Measurements from ENCODE around the gene TBL1XR1. TPM values are rescaled to one million over a fixed set of nuclear protein-coding genes. Genes with fewer than 3 reads are reported as not detected.

The TBL1XR1 gene
- total and polyA plus RNA-seq, 2 of the 13 experiments (the other 11 are each of a cell fraction or from before 2014, with no cell fraction given) = 57.7 to 62.5 TPM

GRCh38 chr3:177211503-177212277, 14.4 kb upstream of the TBL1XR1 start:
- Histone ChIP-seq H3K4me1 (ENCODE audit: insufficient read depth, low read length) (peaks cover 62% of the 10 kb centered on the region), H4K20me1 (ENCODE audit: insufficient read depth, low read length) (no peaks in the 10 kb centered on the region), H3K9ac (ENCODE audit: insufficient read depth, low read depth, low read length) (peak overlapping the region; percentile 18; the same call in 1 of the 2 replicates), H3K4me3 (replicated peaks in 1 of 3; ENCODE audit: insufficient read depth in 1 of 3, low read depth in 2 of 3, low read length in 3 of 3) (peak overlapping the region in 1 of 3 experiments; percentile 38; a peak in 1 of 6 replicates), H3K27me3 (ENCODE audit: control insufficient read depth in 1 of 2, insufficient read depth in 2 of 2, low read length in 2 of 2) (no peaks in the 10 kb centered on the region), H3K9me3 (ENCODE audit: low read length) (no peaks in the 10 kb centered on the region), H3K4me2 (ENCODE audit: low read depth, low read length) (peak overlapping the region; percentile 69), H3K36me3 (replicated peaks in 1 of 2; ENCODE audit: control insufficient read depth in 1 of 2, insufficient read depth in 2 of 2, low read length in 2 of 2) (no peaks in the 10 kb centered on the region), H3K27ac (ENCODE audit: extremely low read length, insufficient read depth, low read length) (no peak overlapping the region), H2AFZ (ENCODE audit: low read length) (peak overlapping the region; percentile 81), H3K79me2 (ENCODE audit: insufficient read depth, low read length) (no peaks in the 10 kb centered on the region)
- no TSS peak for BruUV-seq (replicated peaks)
- ATAC-seq (peak; percentile 89), DNase-seq (ENCODE audit: low spot score) (peak; percentile 74), FAIRE-seq (peak; percentile 23)
- 7% methylated on average over 7 of the region's 7 CpGs for WGBS (ENCODE audit: low lambda C conversion rate)
- CTCF ChIA-PET (ENCODE audit: low intra/inter-chr PET ratio, low total read pairs) = no interaction called here
- intact Hi-C loops (cut with micrococcal nuclease; ENCODE audit: unreplicated experiment) = no loop called here
- POLR2A ChIA-PET = interaction anchor here (2.4 kb wide), 1 partner anchor 148 kb away, joined by 7 read pairs; no protein-coding TSS in a partner anchor
- in situ Hi-C loops (cut with HindIII; ENCODE audit: extremely low pct_ligation_motif_present, low pct_unique_long_range_greater_than_20kb) = no loop called here
- TF ChIP-seq YEATS2 (CRISPR knock-in tag; IDR thresholded peaks at IDR 0.05; ENCODE audit: borderline replicate concordance) (peak; percentile 15; the same call in 1 of the 2 replicates), MYNN (CRISPR knock-in tag; IDR thresholded peaks at IDR 0.05; ENCODE audit: low read depth) (no peak), ZSCAN22 (CRISPR knock-in tag; IDR thresholded peaks at IDR 0.05) (no peak), ZNF749 (CRISPR knock-in tag; IDR thresholded peaks at IDR 0.05; ENCODE audit: borderline replicate concordance) (no peak), NFKBIZ (CRISPR knock-in tag; IDR thresholded peaks at IDR 0.05) (no peak), CREB3 (CRISPR knock-in tag; IDR thresholded peaks at IDR 0.05) (no peak), TEAD3 (CRISPR knock-in tag; optimal IDR thresholded peaks at IDR 0.05; ENCODE audit: borderline replicate concordance) (peak; percentile 2), MXI1 (IDR thresholded peaks at IDR 0.05; ENCODE audit: borderline replicate concordance, low read depth, low read length) (peak; percentile 36; the same call in 1 of the 3 replicates), SALL1 (CRISPR knock-in tag; IDR thresholded peaks at IDR 0.05) (peak; percentile 55), FOXO4 (CRISPR knock-in tag; conservative IDR thresholded peaks at IDR 0.05) (no peak), POGZ (CRISPR knock-in tag; IDR thresholded peaks at IDR 0.05) (0 out of 2 replicates have a peak, but pooled peaks have one; percentile 12)
- TF ChIP-seq, protein P1, sequence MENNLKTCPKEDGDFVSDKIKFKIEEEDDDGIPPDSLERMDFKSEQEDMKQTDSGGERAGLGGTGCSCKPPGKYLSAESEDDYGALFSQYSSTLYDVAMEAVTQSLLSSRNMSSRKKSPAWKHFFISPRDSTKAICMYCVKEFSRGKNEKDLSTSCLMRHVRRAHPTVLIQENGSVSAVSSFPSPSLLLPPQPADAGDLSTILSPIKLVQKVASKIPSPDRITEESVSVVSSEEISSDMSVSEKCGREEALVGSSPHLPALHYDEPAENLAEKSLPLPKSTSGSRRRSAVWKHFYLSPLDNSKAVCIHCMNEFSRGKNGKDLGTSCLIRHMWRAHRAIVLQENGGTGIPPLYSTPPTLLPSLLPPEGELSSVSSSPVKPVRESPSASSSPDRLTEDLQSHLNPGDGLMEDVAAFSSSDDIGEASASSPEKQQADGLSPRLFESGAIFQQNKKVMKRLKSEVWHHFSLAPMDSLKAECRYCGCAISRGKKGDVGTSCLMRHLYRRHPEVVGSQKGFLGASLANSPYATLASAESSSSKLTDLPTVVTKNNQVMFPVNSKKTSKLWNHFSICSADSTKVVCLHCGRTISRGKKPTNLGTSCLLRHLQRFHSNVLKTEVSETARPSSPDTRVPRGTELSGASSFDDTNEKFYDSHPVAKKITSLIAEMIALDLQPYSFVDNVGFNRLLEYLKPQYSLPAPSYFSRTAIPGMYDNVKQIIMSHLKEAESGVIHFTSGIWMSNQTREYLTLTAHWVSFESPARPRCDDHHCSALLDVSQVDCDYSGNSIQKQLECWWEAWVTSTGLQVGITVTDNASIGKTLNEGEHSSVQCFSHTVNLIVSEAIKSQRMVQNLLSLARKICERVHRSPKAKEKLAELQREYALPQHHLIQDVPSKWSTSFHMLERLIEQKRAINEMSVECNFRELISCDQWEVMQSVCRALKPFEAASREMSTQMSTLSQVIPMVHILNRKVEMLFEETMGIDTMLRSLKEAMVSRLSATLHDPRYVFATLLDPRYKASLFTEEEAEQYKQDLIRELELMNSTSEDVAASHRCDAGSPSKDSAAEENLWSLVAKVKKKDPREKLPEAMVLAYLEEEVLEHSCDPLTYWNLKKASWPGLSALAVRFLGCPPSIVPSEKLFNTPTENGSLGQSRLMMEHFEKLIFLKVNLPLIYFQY (CRISPR knock-in tag; IDR thresholded peaks at IDR 0.05; ENCODE audit: borderline replicate concordance) = no peak
- TF ChIP-seq, protein P2, sequence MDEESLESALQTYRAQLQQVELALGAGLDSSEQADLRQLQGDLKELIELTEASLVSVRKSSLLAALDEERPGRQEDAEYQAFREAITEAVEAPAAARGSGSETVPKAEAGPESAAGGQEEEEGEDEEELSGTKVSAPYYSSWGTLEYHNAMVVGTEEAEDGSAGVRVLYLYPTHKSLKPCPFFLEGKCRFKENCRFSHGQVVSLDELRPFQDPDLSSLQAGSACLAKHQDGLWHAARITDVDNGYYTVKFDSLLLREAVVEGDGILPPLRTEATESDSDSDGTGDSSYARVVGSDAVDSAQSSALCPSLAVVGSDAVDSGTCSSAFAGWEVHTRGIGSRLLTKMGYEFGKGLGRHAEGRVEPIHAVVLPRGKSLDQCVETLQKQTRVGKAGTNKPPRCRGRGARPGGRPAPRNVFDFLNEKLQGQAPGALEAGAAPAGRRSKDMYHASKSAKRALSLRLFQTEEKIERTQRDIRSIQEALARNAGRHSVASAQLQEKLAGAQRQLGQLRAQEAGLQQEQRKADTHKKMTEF (CRISPR knock-in tag; IDR thresholded peaks at IDR 0.05) = peak; percentile 66
